GM10266 (cell line): ENCODE measurements around the gene LRMDA.

Source experiments
- DNase-seq: peaks from one replicate; pipeline ENCODE4 v3.0.0; 2012; ENCODE audit errors: extremely low spot score
- CTCF ChIP-seq: IDR thresholded peaks from 2 replicates; pipeline ENCODE4 v1.5.1; 2012; ENCODE audit warnings: mild to moderate bottlenecking, low read depth; ENCODE audit not compliant: control insufficient read depth, insufficient read depth; ENCODE audit errors: missing control alignments

Gene LRMDA

GRCh38 chr10:75550191-75550590 is 118.8 kb downstream of the LRMDA start:
- no peak for TF ChIP-seq CTCF
- no peak for DNase-seq

GRCh38 chr10:75552171-75552570 is 120.7 kb downstream of the LRMDA start:
- no peak for TF ChIP-seq CTCF
- DNase-seq, result no peak

GRCh38 chr10:75553550-75553949 is 122.1 kb downstream of the LRMDA start:
- DNase-seq, result no peak
- TF ChIP-seq CTCF, result no peak

GRCh38 chr10:75555323-75555722 is 123.9 kb downstream of the LRMDA start:
- no peak for TF ChIP-seq CTCF
- DNase-seq, result no peak

DNA sequence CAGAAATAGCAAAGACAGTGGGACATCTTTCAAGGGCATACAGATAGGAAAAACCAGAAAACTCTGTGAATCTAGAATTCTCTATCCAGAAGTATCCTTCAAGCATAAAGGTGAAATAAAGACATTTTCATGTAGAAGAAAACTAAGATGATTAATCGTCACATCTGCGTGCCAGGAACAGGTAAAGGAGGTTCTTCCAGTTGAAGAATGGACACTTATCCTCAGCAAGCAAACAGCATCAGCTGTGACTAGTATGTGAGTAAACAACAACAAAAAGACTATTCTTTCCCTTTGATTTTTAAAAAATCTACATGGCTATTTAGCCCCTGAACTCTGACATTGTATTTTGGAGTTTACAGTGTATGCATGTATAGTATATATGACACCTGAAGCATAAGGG is 124.9 kb downstream of the LRMDA start:
- no peak for TF ChIP-seq CTCF
- DNase-seq, result no peak

GRCh38 chr10:75565286-75566251 is 134.1 kb downstream of the LRMDA start:
- DNase-seq, result no peak
- TF ChIP-seq CTCF, result no peak

- no peak for TF ChIP-seq CTCF
Measured at GRCh38 chr10:75568450-75569130, 137.2 kb downstream of the LRMDA start.

More at GRCh38 chr10:75568450-75569130, 137.2 kb downstream of the LRMDA start:
- no peak for DNase-seq
